Vagina (tissue), 2 donors: ENCODE data around the gene BROX.

ENCODE experiments used
- POLR2AphosphoS5 ChIP-seq, 2 donors: sonication (generic); formaldehyde crosslinking; IDR thresholded peaks; one replicate each; pipeline ENCODE4 v1.9.0; 2017; ENCODE audit warnings: antibody characterized with exemption in 2 of 2, mild to moderate bottlenecking in 2 of 2, low read depth in 1 of 2; ENCODE audit not compliant: insufficient read depth in 1 of 2
- TF ChIP-seq, protein P1 (sequence below), 3 experiments: fragments of 450-650 bp in 2 of 3; fragments of 200-600 bp in 1 of 3; sonication (generic) in 1 of 3; IDR thresholded peaks; one replicate each; pipeline ENCODE4 v1.5.1; 2017 to 2019; ENCODE audit warnings: antibody characterized with exemption in 3 of 3, mild to moderate bottlenecking in 2 of 3, moderate library complexity in 2 of 3

DNA sequence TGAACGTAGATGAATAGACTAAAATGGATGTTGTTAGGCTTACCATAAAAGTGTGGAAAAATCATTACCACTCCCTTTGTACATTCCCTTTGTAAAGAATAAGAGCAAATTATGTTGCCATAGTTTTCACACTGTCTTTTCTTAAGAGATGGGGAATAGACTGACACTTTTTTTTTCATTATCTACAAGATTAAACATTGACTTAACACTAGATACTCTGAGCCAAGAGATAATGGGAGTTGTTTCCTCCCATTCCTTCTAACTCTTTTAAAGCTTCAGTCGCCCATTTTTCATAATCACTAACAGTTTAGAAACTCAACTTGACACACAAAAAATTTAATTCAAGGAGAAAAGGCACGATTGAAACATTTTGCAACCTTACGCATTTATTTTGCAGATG is 10.2 kb upstream of the BROX start:
- TF ChIP-seq, protein P1, sequence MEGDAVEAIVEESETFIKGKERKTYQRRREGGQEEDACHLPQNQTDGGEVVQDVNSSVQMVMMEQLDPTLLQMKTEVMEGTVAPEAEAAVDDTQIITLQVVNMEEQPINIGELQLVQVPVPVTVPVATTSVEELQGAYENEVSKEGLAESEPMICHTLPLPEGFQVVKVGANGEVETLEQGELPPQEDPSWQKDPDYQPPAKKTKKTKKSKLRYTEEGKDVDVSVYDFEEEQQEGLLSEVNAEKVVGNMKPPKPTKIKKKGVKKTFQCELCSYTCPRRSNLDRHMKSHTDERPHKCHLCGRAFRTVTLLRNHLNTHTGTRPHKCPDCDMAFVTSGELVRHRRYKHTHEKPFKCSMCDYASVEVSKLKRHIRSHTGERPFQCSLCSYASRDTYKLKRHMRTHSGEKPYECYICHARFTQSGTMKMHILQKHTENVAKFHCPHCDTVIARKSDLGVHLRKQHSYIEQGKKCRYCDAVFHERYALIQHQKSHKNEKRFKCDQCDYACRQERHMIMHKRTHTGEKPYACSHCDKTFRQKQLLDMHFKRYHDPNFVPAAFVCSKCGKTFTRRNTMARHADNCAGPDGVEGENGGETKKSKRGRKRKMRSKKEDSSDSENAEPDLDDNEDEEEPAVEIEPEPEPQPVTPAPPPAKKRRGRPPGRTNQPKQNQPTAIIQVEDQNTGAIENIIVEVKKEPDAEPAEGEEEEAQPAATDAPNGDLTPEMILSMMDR (IDR thresholded peaks at IDR 0.05): no peak
- no peak for TF ChIP-seq POLR2AphosphoS5 (IDR thresholded peaks at IDR 0.05; ENCODE audit: insufficient read depth in 1 of 2, low read depth in 1 of 2)
